Loucy (cell line): ENCODE data around the gene BABAM2.

ENCODE experiments used
- EZH2phosphoT487 ChIP-seq: fragments of 200-600 bp; IDR thresholded peaks from 2 replicates; pipeline ENCODE4 v1.6.1; 2018; ENCODE audit warnings: antibody characterized with exemption, mild to moderate bottlenecking, moderate library complexity, borderline replicate concordance
- TF ChIP-seq, protein P1 (sequence below): fragments of 200-600 bp; sonication (generic); conservative IDR thresholded peaks from 2 replicates; pipeline ENCODE4 v1.5.1; 2014; ENCODE audit warnings: mild to moderate bottlenecking, antibody characterized with exemption, low read length

DNA sequence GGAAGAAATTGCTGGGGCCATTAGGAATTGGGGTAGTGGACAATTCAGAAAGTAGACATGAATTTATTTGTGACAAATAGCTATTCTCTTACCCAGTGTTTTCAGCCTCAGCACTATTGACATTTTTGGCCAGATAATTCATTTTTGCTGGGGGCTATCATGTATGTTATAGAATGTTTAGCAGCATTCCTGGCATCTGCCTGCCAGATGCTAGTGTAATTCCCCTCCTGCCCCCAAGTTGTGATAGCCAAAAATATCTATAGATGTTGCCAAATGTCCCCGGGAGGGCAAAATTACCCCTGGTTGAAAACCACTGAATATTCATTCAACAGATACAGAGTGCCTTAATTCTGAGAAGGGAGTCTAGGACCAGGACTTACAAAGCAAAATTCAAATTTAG is 183.6 kb downstream of the BABAM2 start:
- TF ChIP-seq, protein P1, sequence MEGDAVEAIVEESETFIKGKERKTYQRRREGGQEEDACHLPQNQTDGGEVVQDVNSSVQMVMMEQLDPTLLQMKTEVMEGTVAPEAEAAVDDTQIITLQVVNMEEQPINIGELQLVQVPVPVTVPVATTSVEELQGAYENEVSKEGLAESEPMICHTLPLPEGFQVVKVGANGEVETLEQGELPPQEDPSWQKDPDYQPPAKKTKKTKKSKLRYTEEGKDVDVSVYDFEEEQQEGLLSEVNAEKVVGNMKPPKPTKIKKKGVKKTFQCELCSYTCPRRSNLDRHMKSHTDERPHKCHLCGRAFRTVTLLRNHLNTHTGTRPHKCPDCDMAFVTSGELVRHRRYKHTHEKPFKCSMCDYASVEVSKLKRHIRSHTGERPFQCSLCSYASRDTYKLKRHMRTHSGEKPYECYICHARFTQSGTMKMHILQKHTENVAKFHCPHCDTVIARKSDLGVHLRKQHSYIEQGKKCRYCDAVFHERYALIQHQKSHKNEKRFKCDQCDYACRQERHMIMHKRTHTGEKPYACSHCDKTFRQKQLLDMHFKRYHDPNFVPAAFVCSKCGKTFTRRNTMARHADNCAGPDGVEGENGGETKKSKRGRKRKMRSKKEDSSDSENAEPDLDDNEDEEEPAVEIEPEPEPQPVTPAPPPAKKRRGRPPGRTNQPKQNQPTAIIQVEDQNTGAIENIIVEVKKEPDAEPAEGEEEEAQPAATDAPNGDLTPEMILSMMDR, result no peak
- TF ChIP-seq EZH2phosphoT487, result no peak
